Fibroblast of peridontal ligament (primary cell): ENCODE results near the gene TEX19.
"Not testable (repeated sequence)": the region's sequence is repeated elsewhere in the genome, so short reads cannot be mapped to it uniquely, and the experiment has no call there.

Source experiments
- DNase-seq: peaks from one replicate; pipeline ENCODE4 v3.0.0-alpha.2; 2010; ENCODE audit errors: extremely low read depth

Gene TEX19

DNA sequence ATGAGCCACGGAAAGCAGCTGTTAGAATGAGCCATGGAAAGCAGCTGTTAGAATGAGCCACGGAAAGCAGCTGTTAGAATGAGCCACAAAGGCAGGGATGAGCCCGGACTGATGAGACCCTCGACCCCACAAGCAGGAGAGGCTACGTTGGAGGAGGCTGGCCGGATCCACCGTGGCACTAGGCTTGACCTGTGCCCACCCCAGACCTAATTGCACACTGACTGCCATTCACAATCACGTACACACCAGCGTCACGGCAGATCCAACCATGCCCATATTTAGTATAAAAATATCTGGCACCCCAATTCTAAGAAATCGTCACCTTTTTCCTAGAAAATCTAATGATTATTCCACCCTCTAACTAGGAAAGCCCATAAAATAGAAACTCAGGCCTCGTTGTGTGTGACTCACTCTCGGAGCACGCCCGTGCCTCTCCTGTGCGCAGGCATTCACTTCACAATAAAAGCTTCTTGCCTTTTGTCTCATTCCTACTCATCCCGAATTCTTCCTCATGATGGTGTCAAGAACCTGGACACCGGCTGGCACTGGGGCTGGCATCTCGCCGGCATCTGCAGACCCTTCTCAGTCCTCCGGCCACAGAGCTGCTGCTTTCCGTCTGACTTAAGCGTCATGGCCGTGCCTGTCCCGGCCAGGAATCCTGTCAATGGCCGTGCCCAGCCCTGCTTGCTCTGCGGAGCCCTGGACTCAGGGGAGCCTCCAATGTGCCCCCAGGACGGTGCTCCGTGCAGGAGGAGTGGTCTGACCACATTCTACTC is 20.0 kb upstream of the TEX19 start:
- DNase-seq, result peak; percentile 55

DNA sequence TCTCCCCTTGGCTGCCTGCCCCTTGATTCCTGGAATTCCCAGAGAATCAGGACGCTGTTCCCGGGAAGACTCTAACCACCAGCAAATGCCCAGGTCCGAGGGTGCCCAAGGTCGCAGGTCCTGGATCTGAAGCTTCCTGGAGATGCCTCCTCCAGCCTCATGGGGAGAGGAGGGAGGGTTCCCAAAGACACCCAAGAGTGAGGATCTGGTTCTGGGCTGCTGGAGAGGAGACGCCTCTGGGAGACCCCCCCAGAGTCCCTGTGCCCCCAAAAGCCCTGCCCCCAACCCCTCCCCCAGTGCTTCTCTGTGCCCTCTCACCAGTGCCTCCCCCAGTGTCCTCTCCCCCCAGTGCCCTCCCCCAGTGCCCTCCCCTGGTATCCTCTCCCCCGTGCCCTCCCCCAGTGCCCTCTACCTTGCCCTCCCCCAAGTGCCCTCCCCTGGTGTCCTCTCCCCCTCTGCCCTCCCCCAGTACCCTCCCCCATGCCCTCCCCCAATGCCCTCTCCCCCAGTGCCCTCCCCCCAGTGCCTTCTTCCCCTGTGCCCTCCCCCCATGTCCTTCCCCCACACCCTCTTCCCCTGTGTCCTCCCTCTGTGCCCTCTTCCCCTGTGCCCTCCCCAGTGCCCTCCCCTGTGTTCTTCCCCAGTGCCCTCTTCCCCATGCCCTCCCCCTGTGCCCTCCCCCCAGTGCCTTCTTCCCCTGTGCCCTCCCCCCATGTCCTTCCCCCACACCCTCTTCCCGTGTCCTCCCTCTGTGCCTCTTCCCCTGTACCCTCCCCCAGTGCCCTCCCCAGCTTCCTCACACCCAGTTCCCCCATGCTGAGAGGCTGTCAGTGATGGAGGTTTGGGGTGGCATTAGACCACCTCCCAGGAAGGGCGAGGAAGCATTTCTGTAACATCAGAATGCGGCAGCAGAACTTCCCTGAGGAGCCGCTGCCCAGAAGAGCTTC is 19.1 kb upstream of the TEX19 start:
- DNase-seq, result no peak

DNA sequence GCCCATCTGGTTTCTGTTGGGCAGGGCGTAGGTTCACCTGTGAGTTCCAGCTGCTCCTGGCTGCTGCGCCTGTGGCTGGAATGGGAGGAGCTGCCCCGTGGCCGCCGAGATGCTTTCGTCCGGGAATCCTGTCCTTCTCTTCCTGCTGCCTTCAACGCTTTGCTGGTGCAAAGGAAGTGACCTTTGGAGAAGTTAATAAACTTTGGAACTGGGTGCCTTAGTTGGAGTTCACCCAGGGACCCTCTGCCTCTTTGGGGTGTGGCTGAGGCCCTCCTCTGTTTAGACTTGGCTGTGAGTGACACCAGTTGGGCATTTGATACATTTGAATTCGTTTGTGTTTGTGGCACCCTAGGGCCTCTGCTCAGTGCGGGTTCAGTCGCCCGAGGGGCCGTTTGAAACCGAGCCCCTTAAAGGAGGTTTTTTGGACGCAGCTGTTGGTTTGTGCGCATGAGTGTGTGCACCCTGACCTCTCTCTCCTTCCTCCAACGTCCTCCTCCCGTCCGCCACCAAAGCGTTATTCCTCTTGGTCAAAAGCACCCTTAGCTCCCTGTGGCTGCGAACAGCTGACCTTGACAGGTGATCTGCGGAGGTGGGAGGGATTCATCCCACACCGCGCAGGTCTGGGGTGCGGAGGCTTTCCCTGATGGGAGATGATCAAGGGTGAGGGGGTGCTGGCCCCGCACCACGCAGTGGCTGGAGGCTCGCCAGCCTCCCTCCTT is 16.5 kb upstream of the TEX19 start:
- no peak for DNase-seq

DNA sequence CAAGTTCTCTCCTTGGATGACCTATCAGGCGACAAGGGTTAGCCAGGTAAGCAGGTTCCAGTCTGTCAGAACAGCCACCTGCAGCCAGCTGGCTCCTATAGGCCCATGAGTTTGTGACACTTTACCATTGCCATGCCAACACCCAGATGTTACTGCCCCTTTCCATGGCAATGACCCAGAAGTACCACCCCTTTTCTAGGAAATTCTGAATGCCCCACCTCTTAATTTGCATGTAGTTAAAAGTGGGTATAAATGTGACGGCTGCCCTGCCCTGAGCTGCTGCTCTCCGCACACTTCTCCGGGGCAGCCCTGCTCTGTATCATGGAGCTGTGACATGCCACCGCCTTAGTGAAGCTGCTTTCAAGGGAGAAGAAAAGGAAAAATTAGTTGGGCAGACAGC is 15.5 kb upstream of the TEX19 start:
- no peak for DNase-seq

DNA sequence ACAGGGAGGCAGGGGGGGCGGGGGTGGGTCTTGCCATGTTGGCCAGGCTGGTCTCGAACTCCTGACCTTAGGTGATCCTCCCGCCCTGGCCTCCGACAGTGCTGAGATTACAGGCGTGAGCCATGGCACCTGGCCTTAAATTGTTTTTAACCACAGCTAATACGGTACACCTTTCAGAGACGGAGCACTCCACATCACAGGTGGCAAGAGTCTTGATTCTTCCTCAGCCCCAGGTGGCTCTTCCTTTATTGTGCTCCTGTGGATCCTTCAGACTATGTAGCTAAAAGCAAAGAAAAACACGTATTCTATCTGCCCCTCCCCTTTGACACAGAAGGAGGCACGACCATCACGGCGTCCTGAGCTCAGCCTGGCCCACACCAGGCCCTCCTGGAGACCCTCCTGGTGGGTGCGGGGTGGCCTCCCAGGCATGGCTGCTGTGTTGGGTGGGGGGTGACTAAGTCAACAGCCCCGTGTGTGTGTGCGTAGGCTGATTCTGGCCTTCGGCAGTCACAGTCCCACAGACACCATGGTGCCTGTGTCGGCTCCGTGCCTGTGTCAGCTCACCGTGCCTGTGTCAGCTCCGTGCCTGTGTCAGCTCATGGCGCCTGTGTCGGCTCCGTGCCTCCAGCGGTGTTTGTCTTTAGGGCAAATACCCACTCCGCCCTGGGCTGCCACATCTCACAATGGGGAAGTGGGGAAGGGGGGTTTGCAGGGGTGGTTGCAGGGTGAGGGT is 14.7 kb upstream of the TEX19 start:
- no peak for DNase-seq

DNA sequence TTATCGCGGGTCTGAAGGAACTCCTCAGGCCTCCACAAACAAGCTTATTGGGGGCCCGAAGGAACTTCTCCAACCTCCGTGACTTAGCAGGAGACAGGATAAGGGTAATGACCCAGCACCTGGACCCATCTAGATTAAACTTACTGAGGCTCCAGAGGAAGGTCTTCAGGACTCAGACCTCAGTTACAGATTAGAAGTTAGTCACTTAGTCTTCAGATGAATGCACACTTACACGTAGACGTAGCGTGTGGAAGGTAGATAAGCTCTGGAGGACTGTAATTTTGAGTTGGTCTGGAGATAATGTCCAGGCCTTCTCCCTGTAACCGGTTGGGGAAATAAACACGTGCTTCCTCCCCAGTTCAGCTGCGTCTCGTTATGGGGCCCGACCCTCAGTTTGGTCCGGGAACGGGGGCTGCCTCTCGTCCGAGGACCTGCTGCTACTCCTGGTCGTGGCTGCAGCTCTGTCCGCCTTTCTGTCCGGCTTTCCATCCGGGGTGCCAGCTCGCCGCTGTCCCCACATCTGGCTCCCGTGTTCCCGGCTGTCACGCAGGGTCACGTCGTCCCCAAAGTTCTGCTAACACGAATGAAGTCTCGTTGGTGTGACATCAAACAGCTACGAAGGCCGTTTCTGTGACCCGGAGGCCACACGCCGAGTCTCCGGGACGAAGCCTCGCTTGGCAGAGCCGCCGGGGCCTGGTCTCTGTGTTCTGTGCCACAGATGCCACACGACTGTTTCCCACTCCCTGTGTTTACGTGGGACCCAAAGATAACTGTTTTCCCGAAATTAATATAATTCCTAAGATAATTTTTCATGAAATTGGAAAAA is 13.7 kb upstream of the TEX19 start:
- no peak for DNase-seq

DNA sequence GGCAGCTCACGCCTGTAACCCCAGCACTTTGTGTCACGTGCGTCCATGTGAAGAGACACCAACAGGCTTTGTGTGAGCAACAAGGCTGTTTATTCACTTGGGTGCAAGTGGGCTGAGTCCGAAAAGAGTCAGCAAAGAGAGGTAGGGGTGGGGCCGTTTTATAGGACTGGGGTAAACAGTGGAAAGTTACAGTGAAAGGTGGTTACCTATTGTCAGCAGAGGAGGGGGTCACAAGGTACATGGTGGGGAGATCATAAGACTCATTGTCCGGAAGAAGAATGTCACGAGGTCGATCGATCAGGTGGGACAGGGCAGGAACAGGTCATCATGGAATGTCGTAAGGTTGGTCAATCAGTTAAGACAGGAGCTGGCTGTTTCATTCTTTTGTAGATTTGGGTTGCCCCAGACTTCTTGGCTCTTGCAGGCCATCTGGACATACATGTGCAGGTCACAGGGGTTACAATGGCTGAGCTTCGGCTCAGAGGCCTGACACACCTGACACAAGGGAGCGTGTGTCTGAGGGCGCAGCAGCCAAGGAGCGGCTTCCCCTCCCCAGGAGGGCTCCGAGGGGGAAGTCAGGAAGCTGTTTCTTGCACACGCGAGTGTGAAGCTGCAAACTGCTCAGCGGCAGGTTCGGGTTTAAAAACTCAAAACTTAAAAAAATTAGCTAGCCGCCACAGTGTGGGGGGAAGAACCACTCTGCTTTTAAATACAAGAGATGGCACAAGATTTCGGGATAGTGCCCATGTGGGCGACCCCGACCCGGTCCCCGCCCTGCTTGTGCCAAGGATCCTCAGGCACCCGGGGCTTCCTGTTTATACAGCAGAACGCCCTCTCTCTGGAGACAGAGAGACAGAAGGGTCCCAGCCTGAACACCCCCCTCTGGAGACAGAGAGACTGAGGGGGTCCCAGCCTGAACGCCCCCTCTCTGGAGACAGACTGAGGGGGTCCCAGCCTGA is 12.4 kb upstream of the TEX19 start:
- DNase-seq, result no peak

DNA sequence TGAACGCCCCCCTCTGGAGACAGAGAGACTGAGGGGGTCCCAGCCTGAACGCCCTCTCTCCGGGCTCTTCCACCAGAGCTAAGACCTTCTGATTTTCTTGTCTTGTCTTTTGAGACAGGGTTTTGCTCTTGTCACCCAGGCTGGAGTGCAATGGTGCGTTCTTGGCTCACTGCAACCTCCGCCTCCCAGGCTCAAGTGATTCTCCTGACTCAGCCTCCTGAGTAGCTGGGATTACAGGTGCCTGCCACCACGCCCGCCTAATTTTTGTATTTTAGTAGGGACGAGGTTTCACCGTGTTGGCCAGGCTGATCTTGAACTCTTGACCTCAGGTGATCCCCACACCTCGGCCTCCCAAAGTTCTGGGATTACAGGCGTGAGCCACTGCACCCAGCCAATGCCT is 11.1 kb upstream of the TEX19 start:
- DNase-seq, result not testable (repeated sequence)

DNA sequence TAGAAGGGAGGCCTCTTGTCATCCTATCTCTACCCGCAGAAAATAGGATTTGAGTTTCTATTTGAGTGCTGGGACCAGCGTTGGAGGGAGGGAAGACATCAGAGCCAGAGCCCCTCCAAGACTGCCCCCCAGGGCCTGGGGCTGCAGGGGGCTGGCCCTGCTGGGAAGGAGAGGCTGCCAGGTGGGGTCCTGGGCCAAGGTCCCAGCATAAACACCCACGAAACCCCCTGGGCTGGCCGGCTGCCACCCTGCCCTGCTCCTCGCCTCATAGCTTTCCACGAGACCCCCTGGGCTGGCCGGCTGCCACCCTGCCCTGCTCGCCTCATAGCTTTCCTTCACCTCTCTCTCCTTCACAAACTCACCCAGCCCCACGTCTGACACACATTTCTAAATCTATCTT is 10.6 kb upstream of the TEX19 start:
- DNase-seq, result no peak

DNA sequence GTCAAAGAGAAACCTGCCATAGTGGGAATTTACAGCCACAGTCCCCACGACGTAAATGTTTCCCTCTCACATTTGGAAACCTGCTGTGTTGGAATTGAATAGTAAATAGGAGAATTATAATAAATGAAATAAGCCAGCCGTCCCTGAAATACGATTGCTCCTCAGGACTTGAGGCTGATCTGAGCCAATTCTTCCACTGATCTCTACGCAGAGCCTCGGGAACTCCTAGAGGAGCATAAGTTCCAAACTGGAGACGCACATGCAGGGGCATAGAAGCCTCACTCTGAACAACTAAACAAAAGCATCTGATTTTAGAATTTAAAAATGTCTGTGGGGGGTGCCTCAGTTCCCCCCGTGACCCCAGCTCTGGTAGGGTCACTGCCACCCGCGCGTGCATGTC is 10.2 kb upstream of the TEX19 start:
- DNase-seq, result peak; percentile 41

DNA sequence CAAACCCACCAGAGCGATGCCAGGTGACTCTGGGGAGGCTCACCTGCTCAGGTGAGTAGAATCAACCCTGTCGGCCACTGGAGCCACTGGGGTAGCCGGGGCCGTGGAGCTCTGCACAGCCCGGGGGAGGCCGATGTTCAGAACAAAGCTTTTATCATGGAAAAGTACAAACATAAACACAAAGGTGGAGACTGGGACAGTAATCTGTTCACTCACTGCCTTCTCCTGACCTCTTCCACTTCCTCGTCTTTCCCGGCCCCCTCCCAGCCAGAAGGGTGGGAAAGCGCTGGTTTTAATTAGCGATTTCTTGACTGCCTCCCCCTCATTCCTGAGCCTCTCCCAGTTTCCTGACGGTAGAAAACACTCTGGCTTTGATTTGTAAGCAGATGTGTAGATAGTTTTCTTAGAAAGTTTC is 9.8 kb upstream of the TEX19 start:
- peak; percentile 77 for DNase-seq

DNA sequence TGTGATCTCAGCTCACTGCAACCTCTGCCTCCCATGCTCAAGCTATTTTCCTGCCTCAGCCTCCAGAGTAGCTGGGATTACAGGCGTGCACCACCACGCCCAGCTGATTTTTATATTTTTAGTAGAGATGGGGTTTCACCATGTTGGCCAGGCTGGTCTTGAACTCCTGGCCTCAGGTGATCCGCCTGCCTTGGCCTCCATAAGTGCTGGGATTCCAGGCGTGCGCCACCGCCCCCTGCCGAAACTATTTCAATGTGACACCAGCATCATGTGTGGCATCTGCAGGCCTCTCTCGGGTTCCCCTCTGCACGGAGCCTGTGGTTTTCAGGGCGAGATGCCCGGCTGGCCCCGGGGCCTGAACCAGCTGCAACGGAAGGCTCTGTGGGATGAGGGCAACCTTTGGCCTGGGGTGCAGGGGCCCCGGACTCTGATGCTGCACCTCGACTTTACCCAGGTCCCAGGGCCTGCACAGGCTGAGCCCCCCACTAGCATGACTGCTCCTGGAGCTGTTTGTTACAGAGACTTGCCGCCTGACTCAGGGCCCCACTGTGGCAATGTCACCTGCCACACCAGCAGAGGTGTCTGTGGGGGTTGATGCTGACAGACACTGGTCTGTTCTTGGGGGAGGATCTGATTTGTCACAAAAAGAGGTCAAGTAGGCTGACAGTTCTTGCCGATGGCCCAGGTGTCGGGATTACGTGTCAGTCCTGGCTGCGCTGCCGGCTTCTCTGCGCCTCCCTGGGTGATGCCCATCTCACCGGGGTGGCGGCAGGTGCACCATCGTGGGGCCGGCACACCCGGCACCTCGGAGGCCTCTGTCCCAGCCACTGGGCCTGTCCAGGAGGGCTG is 8.6 kb upstream of the TEX19 start:
- DNase-seq, result no peak

DNA sequence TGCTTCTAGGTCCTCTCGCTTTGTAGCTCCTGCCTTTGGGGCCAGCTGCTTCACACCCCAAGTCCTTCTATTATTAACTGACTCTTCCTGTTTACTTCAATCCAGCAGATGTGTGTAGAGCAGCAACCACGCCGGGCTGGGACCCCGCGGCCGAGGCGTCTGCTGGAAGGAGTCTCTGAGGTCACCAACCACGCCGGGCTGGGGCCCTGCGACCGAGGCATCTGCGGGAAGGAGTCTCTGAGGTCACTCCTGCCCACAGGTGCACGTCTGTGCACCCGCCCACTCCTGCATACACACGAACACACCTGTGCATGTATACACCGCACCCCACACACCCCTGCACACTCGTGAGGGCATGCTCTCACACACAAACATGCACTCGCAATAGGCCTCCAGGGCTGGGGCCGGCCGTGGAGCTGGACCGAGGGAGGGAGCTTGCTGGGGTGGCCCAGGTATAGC is 7.8 kb upstream of the TEX19 start:
- no peak for DNase-seq

DNA sequence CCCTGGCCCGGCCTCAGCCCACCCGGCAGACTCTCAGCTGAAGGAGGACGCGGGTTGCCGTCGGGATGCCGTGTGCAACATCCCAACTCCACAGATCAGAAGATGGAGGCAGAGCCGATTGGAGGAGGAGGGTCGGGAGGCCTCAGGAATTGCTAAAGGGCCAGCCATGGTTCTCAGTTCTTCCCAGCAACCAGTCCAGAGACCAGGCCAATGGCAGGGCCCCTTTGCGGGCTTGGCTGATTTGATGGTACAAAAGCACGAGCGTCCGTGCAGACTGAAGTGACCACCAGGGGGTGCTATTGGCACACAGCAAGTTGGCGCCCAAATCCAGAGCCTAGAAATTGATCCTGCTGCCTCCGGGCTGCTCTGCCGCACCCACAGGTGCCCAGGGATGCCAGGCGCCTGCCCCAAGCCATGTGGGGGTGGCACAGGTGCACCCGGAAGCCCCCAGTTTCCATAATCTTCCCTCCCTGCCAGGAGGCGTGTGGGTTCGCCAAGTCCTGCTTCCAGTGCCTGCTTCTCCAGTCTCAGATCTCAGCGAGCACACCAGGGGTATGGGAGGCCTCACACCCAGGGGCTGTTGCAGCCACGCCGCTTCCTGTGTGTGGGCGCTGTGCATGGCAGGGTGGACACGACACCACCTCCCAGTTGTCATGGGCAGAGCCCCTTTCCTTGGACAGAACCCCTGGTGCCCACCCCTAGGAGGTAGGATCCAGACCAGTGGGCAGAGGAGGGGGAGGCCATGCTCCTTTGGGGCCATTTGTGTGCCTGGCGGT is 7.1 kb upstream of the TEX19 start:
- DNase-seq, result peak; percentile 90

DNA sequence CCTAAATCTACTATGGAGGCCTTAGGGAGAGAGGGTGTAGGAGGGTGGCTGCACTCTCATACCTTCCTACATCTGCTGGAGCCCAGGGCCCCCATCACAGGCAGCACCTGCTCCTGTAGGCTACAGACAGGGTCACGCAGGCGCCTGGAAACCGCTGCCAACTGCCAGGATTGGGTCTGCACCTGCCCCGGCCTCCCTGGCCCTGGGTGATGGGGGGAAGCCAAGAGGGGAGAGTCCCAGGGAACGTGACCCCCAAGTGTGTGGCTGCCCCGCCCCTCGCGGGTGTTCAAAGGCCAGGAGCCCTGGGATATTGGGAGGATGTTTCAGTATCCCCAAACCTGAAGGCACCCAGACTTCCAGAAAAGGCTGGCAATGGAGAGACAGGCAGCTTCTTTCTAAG is 5.6 kb upstream of the TEX19 start:
- DNase-seq, result no peak

DNA sequence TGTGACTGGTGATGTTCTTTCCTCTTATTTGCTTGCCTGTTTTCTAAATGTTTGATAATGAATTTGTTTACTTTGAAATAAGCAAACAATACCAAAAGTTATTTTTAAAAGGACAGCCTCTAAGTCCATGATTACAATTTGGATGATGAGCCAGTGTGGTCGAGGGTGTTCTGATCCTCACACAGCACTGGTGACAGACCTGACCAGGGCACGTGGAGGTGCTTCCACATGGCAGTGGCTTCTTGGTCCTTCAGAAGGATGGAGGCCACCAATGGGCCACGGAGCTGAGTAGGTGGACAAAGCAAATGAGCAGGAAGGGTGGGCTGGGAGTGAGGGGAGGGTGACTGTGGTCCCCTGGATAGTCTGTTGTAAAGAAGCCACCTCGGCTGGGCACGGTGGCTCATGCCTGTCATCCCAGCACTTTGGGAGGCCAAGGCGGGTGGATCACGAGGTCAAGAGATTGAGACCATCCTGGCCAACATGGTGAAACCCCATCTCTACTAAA is 4.2 kb upstream of the TEX19 start:
- no peak for DNase-seq

DNA sequence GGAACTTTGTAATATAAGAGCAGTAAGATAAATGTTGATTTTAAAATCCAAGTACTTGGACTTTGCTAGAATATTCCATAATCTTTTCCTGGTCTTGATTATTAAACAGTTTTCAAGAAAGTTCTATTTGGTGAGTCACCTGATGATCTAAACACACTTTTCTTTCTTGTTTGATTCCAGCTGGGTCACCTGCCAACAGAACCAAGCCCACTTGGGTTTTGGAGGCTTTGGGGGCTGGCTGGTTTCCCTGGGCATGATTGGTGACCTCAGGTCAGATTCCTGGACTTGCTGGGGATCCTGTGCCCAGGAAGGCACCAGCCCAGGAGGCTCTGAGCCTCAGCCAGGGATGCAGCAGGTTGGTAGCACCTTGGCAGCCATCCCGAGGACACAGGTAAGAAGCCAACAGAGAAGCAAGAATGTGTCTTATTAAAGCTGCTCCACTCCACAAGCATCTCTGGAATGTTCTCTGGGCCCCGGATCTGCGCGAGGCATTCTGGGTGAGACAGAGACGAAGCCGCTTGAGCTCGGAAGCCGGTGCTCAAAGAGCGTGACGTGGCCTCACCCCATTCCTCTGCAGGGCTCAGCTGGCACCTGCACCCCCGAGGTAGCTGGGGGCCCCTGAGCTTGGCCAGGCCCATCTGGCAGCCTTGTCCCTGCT is 3.1 kb upstream of the TEX19 start:
- DNase-seq, result no peak
